T-cell (primary cell): ENCODE results near the gene PRDM1. TPM values are rescaled to one million over a fixed set of nuclear protein-coding genes. Genes with fewer than 3 reads are reported as not detected.

ENCODE experiments used
- ATAC-seq, 4 experiments: fragments of 200-7000 bp in 3 of 4; fragments of 150-1000 bp in 1 of 4; cut with Tn5 transposase; replicated peaks in 1 of 4; 1 replicate in 3 of 4; 2 replicates in 1 of 4; pipeline ENCODE4 v1.10.0; 2021; ENCODE audit warnings: moderate library complexity in 3 of 4, mild to moderate bottlenecking in 2 of 4, moderate number of reproducible peaks in 1 of 4
- CTCF ChIA-PET, 2 donors: fragments of 300-600 bp; sonication (Branson Sonifier 250); formaldehyde crosslinking; loops; one replicate each; lab custom pipeline; 2022; ENCODE audit warnings: antibody characterized with exemption in 2 of 2; lab: Charles Lee
- POLR2A ChIA-PET, 2 donors: fragments of 300-600 bp; sonication (Branson Sonifier 250); formaldehyde crosslinking; loops; one replicate each; lab custom pipeline; 2022; ENCODE audit warnings: antibody characterized with exemption in 2 of 2; lab: Charles Lee
- DNase-seq, 35 experiments: peaks; one replicate each; pipeline versions ENCODE4 v3.0.0 to v3.0.0-alpha.2; 2013 to 2023
- H3K27ac ChIP-seq: one replicate; pipeline ENCODE4 v1.5.1; 2013; ENCODE audit warnings: low read length
- H3K27me3 ChIP-seq, 2 experiments: replicated peaks in 1 of 2; 1 replicate in 1 of 2; 2 replicates in 1 of 2; pipeline versions ENCODE4 v1.6.1 to v1.7.0; 2013; ENCODE audit warnings: low read length in 1 of 2, mixed read lengths in 1 of 2; ENCODE audit not compliant: control insufficient read depth in 2 of 2, insufficient read depth in 2 of 2; ENCODE audit errors: extremely low read depth in 1 of 2
- H3K36me3 ChIP-seq, 2 donors: 1 replicate in 1 of 2; 2 replicates in 1 of 2; pipeline versions ENCODE4 v1.6.1 to v1.7.0; 2013; ENCODE audit warnings: low read length in 1 of 2; ENCODE audit not compliant: control insufficient read depth in 2 of 2, insufficient read depth in 1 of 2; ENCODE audit errors: extremely low read depth in 1 of 2
- H3K4me1 ChIP-seq, 2 experiments: 1 replicate in 1 of 2; 2 replicates in 1 of 2; pipeline versions ENCODE4 v1.6.1 to v1.7.0; 2013; ENCODE audit warnings: low read length in 2 of 2, mixed read lengths in 1 of 2; ENCODE audit not compliant: insufficient read depth in 2 of 2, control insufficient read depth in 1 of 2; ENCODE audit errors: extremely low read depth in 1 of 2
- H3K4me3 ChIP-seq, 2 donors: 1 replicate in 1 of 2; 2 replicates in 1 of 2; pipeline versions ENCODE4 v1.5.1 to v1.7.0; 2013; ENCODE audit warnings: mild to moderate bottlenecking in 2 of 2, low read length in 1 of 2, moderate library complexity in 1 of 2; ENCODE audit not compliant: control insufficient read depth in 1 of 2; ENCODE audit errors: extremely low read depth in 1 of 2
- H3K9me3 ChIP-seq: 2 replicates; pipeline ENCODE4 v1.7.0; 2013
- H3K27ac Mint-ChIP-seq, 2 donors: one replicate each; pipeline ENCODE4 v1.8.0; 2020 to 2021; ENCODE audit warnings: mild to moderate bottlenecking in 2 of 2, mixed read lengths in 2 of 2
- H3K27me3 Mint-ChIP-seq, 2 donors: one replicate each; pipeline ENCODE4 v1.8.0; 2021 to 2022; ENCODE audit warnings: mixed read lengths in 2 of 2
- H3K36me3 Mint-ChIP-seq: one replicate; pipeline ENCODE4 v1.8.0; 2021; ENCODE audit warnings: mixed read lengths
- H3K4me1 Mint-ChIP-seq, 3 donors: one replicate each; pipeline ENCODE4 v1.8.0; 2020 to 2022; ENCODE audit warnings: mixed read lengths in 3 of 3, mild to moderate bottlenecking in 1 of 3
- H3K4me3 Mint-ChIP-seq, 3 donors: one replicate each; pipeline ENCODE4 v1.8.0; 2020 to 2022; ENCODE audit warnings: mild to moderate bottlenecking in 3 of 3, mixed read lengths in 3 of 3, moderate library complexity in 3 of 3
- H3K9me3 Mint-ChIP-seq, 3 donors: one replicate each; pipeline ENCODE4 v1.8.0; 2020 to 2022; ENCODE audit warnings: mixed read lengths in 3 of 3
- WGBS: methylation state at CpG from one replicate; pipeline ENCODE4 v1.1.5; 2013; ENCODE audit warnings: missing lambda C conversion rate; ENCODE audit not compliant: insufficient coverage; 5-methylcytosine and 5-hydroxymethylcytosine counted together
- total RNA-seq, 35 experiments: library from RNA in 6 of 35; stranded (reverse) in 6 of 35; fragments of 120-200 nt in 1 of 35; gene quantifications; one replicate each; pipeline versions ENCODE4 v1.2.1 to v1.2.4 and lab custom pipeline; 2013 to 2026

The PRDM1 gene
- total RNA-seq, 5 donors from 2014 or later (not counting 1 experiment from before 2014, with no cell fraction given): 21.9 to 108 (median 30.6) TPM

GRCh38 chr6:106109029-106109428 lies 22.9 kb downstream of the PRDM1 start:
- ATAC-seq: no peak
- Histone ChIP-seq H3K27me3 (no peaks in the 10 kb centered on the region), H3K27ac (no peak overlapping the region), H3K9me3 (no peaks in the 10 kb centered on the region), H3K4me1 (peaks cover 18 to 59% of the 10 kb centered on the region in 2 experiments), H3K36me3 (peaks cover 0 to 43% of the 10 kb centered on the region in 2 donors), H3K4me3 (no peak overlapping the region)
- peaks cover 39 to 87% (median 77%) of the 10 kb centered on the region in 3 donors for H3K4me1 Mint-ChIP-seq
- H3K36me3 Mint-ChIP-seq: peaks cover 43% of the 10 kb centered on the region
- H3K4me3 Mint-ChIP-seq: no peak overlapping the region
- whole genome bisulfite sequencing: 83% methylated on average over 2 of the region's 3 CpGs
- H3K27me3 Mint-ChIP-seq: peaks cover 0 to 10% of the 10 kb centered on the region in 2 donors
- CTCF ChIA-PET: interaction anchor here in 1 of 2 donors (0.6 kb wide), 1 partner anchor 17 kb away, joined by 9 read pairs; no protein-coding TSS in a partner anchor
- no peaks in the 10 kb centered on the region for H3K9me3 Mint-ChIP-seq
- no peak overlapping the region for H3K27ac Mint-ChIP-seq
- DNase-seq: no peak
- POLR2A ChIA-PET: no interaction called here

DNA sequence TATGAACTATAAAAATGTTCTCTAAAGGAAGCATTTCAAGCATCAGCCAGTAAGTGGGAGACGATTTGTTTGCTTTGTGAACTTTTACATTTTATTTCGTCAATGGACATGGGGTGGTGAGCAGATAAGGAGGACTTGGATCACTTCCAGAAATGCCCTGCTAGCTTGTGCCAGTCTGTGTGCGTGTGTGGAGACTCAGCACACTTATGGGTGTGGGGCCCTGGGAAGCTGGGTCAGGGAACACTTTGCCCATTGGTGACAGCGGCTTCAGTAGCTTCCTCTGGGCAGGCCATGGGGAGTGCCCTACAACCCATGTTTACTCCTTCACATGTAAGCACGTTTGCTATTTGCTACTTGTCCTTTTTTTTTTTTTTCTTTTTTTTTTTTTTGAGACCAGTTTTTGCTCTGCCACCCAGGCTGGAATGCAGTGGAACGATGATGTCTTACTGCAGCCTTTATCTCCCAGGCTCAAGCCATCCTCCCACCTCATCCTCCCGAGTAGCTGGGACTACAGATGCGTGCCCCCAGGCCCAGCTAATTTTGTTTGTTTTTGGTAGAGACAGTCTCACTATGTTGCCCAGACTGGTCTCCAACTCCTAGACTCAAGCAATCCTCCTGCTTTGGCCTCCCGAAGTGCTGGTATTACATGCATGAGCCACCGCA lies 24.2 kb downstream of the PRDM1 start:
- ATAC-seq (no peak), DNase-seq (no peak)
- peaks cover 0 to 10% of the 10 kb centered on the region in 2 donors for H3K27me3 Mint-ChIP-seq
- H3K4me3 Mint-ChIP-seq: no peak overlapping the region
- Histone ChIP-seq H3K9me3 (no peaks in the 10 kb centered on the region), H3K27me3 (no peaks in the 10 kb centered on the region), H3K27ac (no peak overlapping the region), H3K4me3 (no peak overlapping the region), H3K4me1 (peaks cover 18 to 59% of the 10 kb centered on the region in 2 experiments), H3K36me3 (peaks cover 0 to 34% of the 10 kb centered on the region in 2 donors)
- peaks cover 49 to 88% (median 80%) of the 10 kb centered on the region in 3 donors for H3K4me1 Mint-ChIP-seq
- 86% methylated on average over 4 of the region's 10 CpGs for whole genome bisulfite sequencing
- H3K27ac Mint-ChIP-seq: peak overlapping the region in 1 of 2 donors; percentile 40
- ChIA-PET CTCF (no interaction called here), POLR2A (interaction anchor here (0.6 to 0.7 kb wide), 2 partner anchors 78 to 115 kb away, joined by 3 to 9 read pairs; no protein-coding TSS in a partner anchor)
- no peaks in the 10 kb centered on the region for H3K9me3 Mint-ChIP-seq
- peaks cover 35% of the 10 kb centered on the region for H3K36me3 Mint-ChIP-seq

DNA sequence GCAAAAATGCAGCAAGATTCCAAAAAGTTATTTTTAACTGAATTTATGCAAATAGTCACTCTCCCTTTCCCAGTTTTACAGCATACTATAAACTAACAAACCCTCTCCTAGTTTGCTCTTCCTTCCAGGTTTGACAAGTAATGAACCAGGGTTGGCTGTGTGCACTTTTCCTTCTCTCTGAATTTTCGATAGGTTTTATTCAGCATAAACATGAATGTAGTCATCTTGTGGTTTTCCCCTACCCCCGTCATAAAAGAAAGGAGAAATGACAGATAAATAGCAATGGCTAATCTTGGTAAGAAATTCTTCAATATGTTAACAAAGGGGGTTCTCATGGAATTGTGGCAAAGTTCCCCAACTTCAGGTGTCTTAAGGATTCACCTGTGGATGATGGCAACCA lies 26.3 kb downstream of the PRDM1 start:
- ATAC-seq (peak in 2 of 4 experiments; percentile 47 to 48), DNase-seq (peak in 1 of 35 experiments; percentile 34)
- peak overlapping the region; percentile 43 to 72 for H3K27ac Mint-ChIP-seq
- H3K27me3 Mint-ChIP-seq: peaks cover 0 to 10% of the 10 kb centered on the region in 2 donors
- Histone ChIP-seq H3K4me3 (peak overlapping the region in 1 of 2 donors; percentile 26), H3K27ac (peak overlapping the region; percentile 17), H3K4me1 (peaks cover 30 to 55% of the 10 kb centered on the region in 2 experiments), H3K27me3 (no peaks in the 10 kb centered on the region), H3K36me3 (peaks cover 0 to 13% of the 10 kb centered on the region in 2 donors), H3K9me3 (no peaks in the 10 kb centered on the region)
- POLR2A ChIA-PET: interaction anchor here in 1 of 2 donors (1.2 kb wide), 1 partner anchor 13 kb away, joined by 6 read pairs; no protein-coding TSS in a partner anchor
- H3K9me3 Mint-ChIP-seq: no peaks in the 10 kb centered on the region
- peaks cover 60 to 87% (median 78%) of the 10 kb centered on the region in 3 donors for H3K4me1 Mint-ChIP-seq
- CTCF ChIA-PET: interaction anchor here in 1 of 2 donors (1.2 kb wide), 1 partner anchor 12 kb away, joined by 3 read pairs; no protein-coding TSS in a partner anchor
- peak overlapping the region in 2 of 3 donors; percentile 10 to 38 for H3K4me3 Mint-ChIP-seq
- peaks cover 13% of the 10 kb centered on the region for H3K36me3 Mint-ChIP-seq
- no CpG with 5 or more reads among the region's 2 CpGs for WGBS

DNA sequence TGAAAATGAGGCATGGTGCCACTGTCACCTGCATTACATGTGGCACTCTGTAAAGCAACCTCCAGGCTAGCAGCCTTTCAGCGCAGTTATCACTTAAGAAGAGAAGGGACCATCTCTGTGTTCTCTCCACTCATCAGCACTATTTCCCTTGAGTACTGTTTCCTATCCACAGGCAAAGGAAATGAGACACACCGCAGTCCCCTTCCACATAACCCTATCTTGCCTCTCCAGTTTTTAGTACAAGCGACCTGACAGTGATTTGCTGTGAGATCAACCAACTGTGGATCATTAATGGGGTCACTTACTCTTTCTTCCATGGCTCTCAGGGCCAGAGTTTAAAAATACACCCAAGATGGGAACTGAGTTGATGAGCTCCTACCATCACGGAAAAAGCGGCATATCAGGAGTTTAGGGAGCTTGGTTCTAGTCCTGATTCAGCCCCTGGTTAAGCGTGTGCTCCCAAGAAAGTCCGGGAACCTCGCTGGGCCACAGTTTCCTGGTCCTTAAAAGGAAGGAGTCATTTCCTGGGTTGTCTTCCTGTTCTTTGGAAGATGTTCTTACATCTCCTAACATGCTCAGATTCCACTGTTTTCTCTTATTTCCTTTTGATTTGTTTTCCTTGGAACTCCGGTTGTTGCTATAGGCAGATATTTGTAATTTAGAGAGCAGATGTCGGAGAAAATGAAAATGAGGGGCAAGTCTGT lies 27.3 kb downstream of the PRDM1 start:
- peaks cover 0 to 6% of the 10 kb centered on the region in 2 donors for H3K36me3 ChIP-seq
- Mint-ChIP-seq H3K27me3 (peaks cover 0 to 10% of the 10 kb centered on the region in 2 donors), H3K36me3 (peaks cover 7% of the 10 kb centered on the region), H3K27ac (peak overlapping the region in 1 of 2 donors; percentile 80), H3K9me3 (no peaks in the 10 kb centered on the region), H3K4me1 (peaks cover 70 to 89% (median 80%) of the 10 kb centered on the region in 3 donors), H3K4me3 (peak overlapping the region; percentile 34 to 43 (median 38))
- H3K4me1 ChIP-seq: peaks cover 35 to 61% of the 10 kb centered on the region in 2 experiments
- CTCF ChIA-PET: interaction anchor here in 1 of 2 donors (2.6 kb wide), 1 partner anchor 110 kb away, joined by 8 read pairs; no protein-coding TSS in a partner anchor
- H3K27ac ChIP-seq: peak overlapping the region; percentile 3
- 85% methylated on average over 4 of the region's 10 CpGs for WGBS
- H3K4me3 ChIP-seq: no peak overlapping the region
- POLR2A ChIA-PET: no interaction called here
- ATAC-seq: no peak
- no peaks in the 10 kb centered on the region for H3K9me3 ChIP-seq
- no peaks in the 10 kb centered on the region for H3K27me3 ChIP-seq
- no peak for DNase-seq

DNA sequence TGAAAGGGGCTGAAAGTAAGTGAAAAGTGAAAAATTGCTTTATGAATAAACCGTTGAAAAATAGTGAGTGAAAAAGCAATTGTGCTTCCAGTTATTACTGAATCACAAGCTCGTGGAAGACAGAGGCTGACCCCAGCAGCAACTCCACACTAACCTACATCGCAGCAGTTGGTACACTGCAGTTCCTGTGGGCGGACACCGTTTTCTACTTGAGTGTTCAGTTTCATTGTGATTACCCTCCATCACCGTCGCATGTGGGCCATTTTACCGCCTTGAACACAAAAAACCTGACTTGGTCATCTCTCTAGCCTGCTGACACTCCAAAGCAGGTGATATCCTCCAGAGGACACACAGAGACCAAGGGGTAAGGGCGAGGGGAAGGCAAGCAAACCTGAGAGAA lies 28.4 kb downstream of the PRDM1 start:
- Histone ChIP-seq H3K27ac (peak overlapping the region; percentile 75), H3K9me3 (no peaks in the 10 kb centered on the region), H3K27me3 (no peaks in the 10 kb centered on the region), H3K4me1 (peaks cover 37 to 65% of the 10 kb centered on the region in 2 experiments), H3K4me3 (peak overlapping the region in 1 of 2 donors; percentile 25), H3K36me3 (peaks cover 0 to 4% of the 10 kb centered on the region in 2 donors)
- peak in 2 of 4 experiments; percentile 30 to 37 for ATAC-seq
- Mint-ChIP-seq H3K27me3 (peaks cover 0 to 10% of the 10 kb centered on the region in 2 donors), H3K27ac (peak overlapping the region; percentile 81 to 85), H3K9me3 (no peaks in the 10 kb centered on the region), H3K36me3 (no peaks in the 10 kb centered on the region), H3K4me3 (peak overlapping the region; percentile 38 to 60 (median 50)), H3K4me1 (peaks cover 78 to 93% (median 88%) of the 10 kb centered on the region in 3 donors)
- CTCF ChIA-PET: interaction anchor here in 1 of 2 donors (2.6 kb wide), 1 partner anchor 109 kb away, joined by 8 read pairs; no protein-coding TSS in a partner anchor
- peak in 11 of 35 experiments; percentile 12 to 58 (median 29) for DNase-seq
- POLR2A ChIA-PET: interaction anchor here in 1 of 2 donors (0.6 kb wide), 1 partner anchor 683 kb away, joined by 5 read pairs; no protein-coding TSS in a partner anchor
- WGBS: 20% methylated on average over 4 of the region's 9 CpGs
